ENCODE measurements around the gene FAT3. TPM values are rescaled to one million over a fixed set of nuclear protein-coding genes. Genes with fewer than 3 reads are reported as not detected.

The FAT3 gene
- total RNA-seq, 1 donor: 1.7 TPM

GRCh38 chr11:92198268-92198667 is 26.4 kb upstream of the FAT3 start:
- no peak for DNase-seq (ENCODE audit: low read depth)
- H3K4me3 ChIP-seq (ENCODE audit: low read depth, low read length): no peak overlapping the region
- no peak for TF ChIP-seq CTCF (IDR thresholded peaks at IDR 0.05; ENCODE audit: insufficient read depth, low read length)

- DNase-seq (ENCODE audit: low read depth): no peak
- no peak overlapping the region for H3K4me3 ChIP-seq (ENCODE audit: low read depth, low read length)
- TF ChIP-seq CTCF (IDR thresholded peaks at IDR 0.05; ENCODE audit: insufficient read depth, low read length): no peak
Observed at GRCh38 chr11:92199991-92200390, 24.6 kb upstream of the FAT3 start.

- peak; percentile 23 for DNase-seq (ENCODE audit: low read depth)
- H3K4me3 ChIP-seq (ENCODE audit: low read depth, low read length): no peak overlapping the region
- no peak for TF ChIP-seq CTCF (IDR thresholded peaks at IDR 0.05; ENCODE audit: insufficient read depth, low read length)
Observed at GRCh38 chr11:92204731-92205130, 19.9 kb upstream of the FAT3 start.

- DNase-seq (ENCODE audit: low read depth): no peak
- no peak for TF ChIP-seq CTCF (IDR thresholded peaks at IDR 0.05; ENCODE audit: insufficient read depth, low read length)
- no peak overlapping the region for H3K4me3 ChIP-seq (ENCODE audit: low read depth, low read length)
Observed at GRCh38 chr11:92206441-92206840, 18.2 kb upstream of the FAT3 start.

GRCh38 chr11:92211576-92212167 is 12.9 kb upstream of the FAT3 start:
- no peak for DNase-seq (ENCODE audit: low read depth)
- H3K4me3 ChIP-seq (ENCODE audit: low read depth, low read length): no peak overlapping the region
- no peak for TF ChIP-seq CTCF (IDR thresholded peaks at IDR 0.05; ENCODE audit: insufficient read depth, low read length)

- TF ChIP-seq CTCF (IDR thresholded peaks at IDR 0.05; ENCODE audit: insufficient read depth, low read length): no peak
- no peak for DNase-seq (ENCODE audit: low read depth)
- H3K4me3 ChIP-seq (ENCODE audit: low read depth, low read length): no peak overlapping the region
Observed at GRCh38 chr11:92212530-92212929, 12.1 kb upstream of the FAT3 start.

- no peak for TF ChIP-seq CTCF (IDR thresholded peaks at IDR 0.05; ENCODE audit: insufficient read depth, low read length)
- H3K4me3 ChIP-seq (ENCODE audit: low read depth, low read length): no peak overlapping the region
- DNase-seq (ENCODE audit: low read depth): no peak
Observed at GRCh38 chr11:92216789-92217188, 7.8 kb upstream of the FAT3 start.
